ENCODE measurements around the gene ZNF33B. TPM values are rescaled to one million over a fixed set of nuclear protein-coding genes. Genes with fewer than 3 reads are reported as not detected.
A peak's percentile ranks its signal among the peaks of the same experiment; 100 is the strongest.

The ZNF33B gene
- total and polyA plus RNA-seq, 9 of the 15 experiments (the other 6 are each of a cell fraction or from before 2014, with no cell fraction given): 6.9 to 23.9 (median 15.4) TPM

DNA sequence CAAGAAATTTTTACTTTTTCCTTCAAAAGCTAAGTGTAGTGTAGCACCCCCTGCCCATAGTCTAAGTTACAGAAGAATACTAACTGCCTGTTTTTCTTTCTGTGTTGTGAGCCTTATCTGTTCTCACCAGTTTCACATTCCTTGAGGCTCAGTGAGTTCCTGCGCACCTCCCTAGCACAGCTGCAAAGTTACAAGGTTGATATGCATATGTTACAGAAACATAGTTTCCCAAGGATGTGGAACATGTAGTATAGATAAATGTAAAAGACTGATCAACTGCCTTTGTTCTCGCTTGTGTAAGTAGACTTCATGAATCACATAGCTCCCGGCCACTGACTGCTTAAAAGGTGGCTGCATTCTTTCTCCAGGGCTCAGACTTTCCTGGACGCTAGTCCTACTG, 6.7 kb upstream of the ZNF33B start (continued):
- TF ChIP-seq ZNF263 (CRISPR knock-in tag; IDR thresholded peaks at IDR 0.05; ENCODE audit: borderline replicate concordance): no peak
- no peak for TF ChIP-seq MAFF (IDR thresholded peaks at IDR 0.05; ENCODE audit: low read length)
- TF ChIP-seq RBM34 (IDR thresholded peaks at IDR 0.05; ENCODE audit: borderline replicate concordance, insufficient read depth, low read length): no peak
- no peak for TF ChIP-seq ZNF408 (CRISPR knock-in tag; IDR thresholded peaks at IDR 0.05; ENCODE audit: low read depth)
- TF ChIP-seq NCOA1 (IDR thresholded peaks at IDR 0.05; ENCODE audit: low read depth): peak; percentile 43; the same call in 1 of the 2 replicates
- TF ChIP-seq CAMTA2 (CRISPR knock-in tag; conservative IDR thresholded peaks at IDR 0.05): no peak
- TF ChIP-seq PCBP1 (IDR thresholded peaks at IDR 0.05; ENCODE audit: low read depth, low read length, poor library complexity, severe bottlenecking): no peak
- no peak for TF ChIP-seq ZNF561 (CRISPR knock-in tag; conservative IDR thresholded peaks at IDR 0.05)
- no peak for TF ChIP-seq RBM39 (optimal IDR thresholded peaks at IDR 0.05; ENCODE audit: low read depth, low read length)
- TF ChIP-seq ZNF232 (CRISPR knock-in tag; IDR thresholded peaks at IDR 0.05): no peak
- no peak for TF ChIP-seq POU5F1 (IDR thresholded peaks at IDR 0.05; ENCODE audit: borderline replicate concordance, low read depth, low read length, partially characterized antibody)
- no peak for TF ChIP-seq NBN (IDR thresholded peaks at IDR 0.05; ENCODE audit: low read depth)
- TF ChIP-seq, protein P1, sequence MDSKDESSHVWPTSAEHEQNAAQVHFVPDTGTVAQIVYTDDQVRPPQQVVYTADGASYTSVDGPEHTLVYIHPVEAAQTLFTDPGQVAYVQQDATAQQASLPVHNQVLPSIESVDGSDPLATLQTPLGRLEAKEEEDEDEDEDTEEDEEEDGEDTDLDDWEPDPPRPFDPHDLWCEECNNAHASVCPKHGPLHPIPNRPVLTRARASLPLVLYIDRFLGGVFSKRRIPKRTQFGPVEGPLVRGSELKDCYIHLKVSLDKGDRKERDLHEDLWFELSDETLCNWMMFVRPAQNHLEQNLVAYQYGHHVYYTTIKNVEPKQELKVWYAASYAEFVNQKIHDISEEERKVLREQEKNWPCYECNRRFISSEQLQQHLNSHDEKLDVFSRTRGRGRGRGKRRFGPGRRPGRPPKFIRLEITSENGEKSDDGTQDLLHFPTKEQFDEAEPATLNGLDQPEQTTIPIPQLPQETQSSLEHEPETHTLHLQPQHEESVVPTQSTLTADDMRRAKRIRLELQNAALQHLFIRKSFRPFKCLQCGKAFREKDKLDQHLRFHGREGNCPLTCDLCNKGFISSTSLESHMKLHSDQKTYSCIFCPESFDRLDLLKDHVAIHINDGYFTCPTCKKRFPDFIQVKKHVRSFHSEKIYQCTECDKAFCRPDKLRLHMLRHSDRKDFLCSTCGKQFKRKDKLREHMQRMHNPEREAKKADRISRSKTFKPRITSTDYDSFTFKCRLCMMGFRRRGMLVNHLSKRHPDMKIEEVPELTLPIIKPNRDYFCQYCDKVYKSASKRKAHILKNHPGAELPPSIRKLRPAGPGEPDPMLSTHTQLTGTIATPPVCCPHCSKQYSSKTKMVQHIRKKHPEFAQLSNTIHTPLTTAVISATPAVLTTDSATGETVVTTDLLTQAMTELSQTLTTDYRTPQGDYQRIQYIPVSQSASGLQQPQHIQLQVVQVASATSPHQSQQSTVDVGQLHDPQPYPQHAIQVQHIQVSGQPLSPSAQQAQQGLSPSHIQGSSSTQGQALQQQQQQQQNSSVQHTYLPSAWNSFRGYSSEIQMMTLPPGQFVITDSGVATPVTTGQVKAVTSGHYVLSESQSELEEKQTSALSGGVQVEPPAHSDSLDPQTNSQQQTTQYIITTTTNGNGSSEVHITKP (IDR thresholded peaks at IDR 0.05; ENCODE audit: partially characterized antibody): no peak
- TF ChIP-seq ZNF551 (CRISPR knock-in tag; IDR thresholded peaks at IDR 0.05): no peak
- TF ChIP-seq ZNF146 (CRISPR knock-in tag; IDR thresholded peaks at IDR 0.05; ENCODE audit: unreplicated experiment): no peak
- TF ChIP-seq ETV6 (IDR thresholded peaks at IDR 0.05; ENCODE audit: borderline replicate concordance in 1 of 2, low read depth in 2 of 2, low read length in 1 of 2): peak in 1 of 2 experiments; percentile 52; a peak in 1 of 4 replicates
- TF ChIP-seq ETV6 (CRISPR knock-in tag; IDR thresholded peaks at IDR 0.05; ENCODE audit: borderline replicate concordance): no peak
- no peak for TF ChIP-seq SAP30 (IDR thresholded peaks at IDR 0.05; ENCODE audit: borderline replicate concordance, insufficient read depth, low read depth, low read length, poor library complexity, severe bottlenecking)
- TF ChIP-seq CREBBP (IDR thresholded peaks at IDR 0.05; ENCODE audit: low read depth, low read length): no peak
- TF ChIP-seq, protein P2, sequence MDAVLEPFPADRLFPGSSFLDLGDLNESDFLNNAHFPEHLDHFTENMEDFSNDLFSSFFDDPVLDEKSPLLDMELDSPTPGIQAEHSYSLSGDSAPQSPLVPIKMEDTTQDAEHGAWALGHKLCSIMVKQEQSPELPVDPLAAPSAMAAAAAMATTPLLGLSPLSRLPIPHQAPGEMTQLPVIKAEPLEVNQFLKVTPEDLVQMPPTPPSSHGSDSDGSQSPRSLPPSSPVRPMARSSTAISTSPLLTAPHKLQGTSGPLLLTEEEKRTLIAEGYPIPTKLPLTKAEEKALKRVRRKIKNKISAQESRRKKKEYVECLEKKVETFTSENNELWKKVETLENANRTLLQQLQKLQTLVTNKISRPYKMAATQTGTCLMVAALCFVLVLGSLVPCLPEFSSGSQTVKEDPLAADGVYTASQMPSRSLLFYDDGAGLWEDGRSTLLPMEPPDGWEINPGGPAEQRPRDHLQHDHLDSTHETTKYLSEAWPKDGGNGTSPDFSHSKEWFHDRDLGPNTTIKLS (IDR thresholded peaks at IDR 0.05; ENCODE audit: borderline replicate concordance, low read depth): no peak
- TF ChIP-seq NR2F6 (CRISPR knock-in tag; IDR thresholded peaks at IDR 0.05): no peak
- TF ChIP-seq PHF8 (IDR thresholded peaks at IDR 0.05; ENCODE audit: borderline replicate concordance, low read length): no peak; the same call in 1 of the 2 replicates
- TF ChIP-seq TBL1XR1 (IDR thresholded peaks at IDR 0.05; ENCODE audit: low read length in 2 of 2): peak; percentile 89 to 92; a peak in 3 of 4 replicates
- peak; percentile 72 for TF ChIP-seq MYNN (IDR thresholded peaks at IDR 0.05)
- no peak for TF ChIP-seq MYNN (CRISPR knock-in tag; IDR thresholded peaks at IDR 0.05)
